RPMI7951 (cell line): Measurements from ENCODE around the gene ZNF783. TPM values are rescaled to one million over a fixed set of nuclear protein-coding genes. Genes with fewer than 3 reads are reported as not detected.
"Not testable (repeated sequence)": the region's sequence is repeated elsewhere in the genome, so short reads cannot be mapped to it uniquely, and the experiment has no call there.

ENCODE experiments used
- DNase-seq: peaks from one replicate; pipeline ENCODE4 v3.0.0-alpha.2; 2012; ENCODE audit warnings: low read depth
- total RNA-seq: library from RNA; depleted of rRNA; stranded (reverse); fragments of >200 nt; shearing (Covaris generic); gene quantifications from 2 replicates; pipeline ENCODE4 v1.2.3, GENCODE V29; 2014; rRNA removed

The ZNF783 gene
- total RNA-seq, 1 experiment from 2014 or later: 2.2 TPM

GRCh38 chr7:149330914-149331567 is 69.0 kb downstream of the ZNF783 start:
- DNase-seq: no peak

DNA sequence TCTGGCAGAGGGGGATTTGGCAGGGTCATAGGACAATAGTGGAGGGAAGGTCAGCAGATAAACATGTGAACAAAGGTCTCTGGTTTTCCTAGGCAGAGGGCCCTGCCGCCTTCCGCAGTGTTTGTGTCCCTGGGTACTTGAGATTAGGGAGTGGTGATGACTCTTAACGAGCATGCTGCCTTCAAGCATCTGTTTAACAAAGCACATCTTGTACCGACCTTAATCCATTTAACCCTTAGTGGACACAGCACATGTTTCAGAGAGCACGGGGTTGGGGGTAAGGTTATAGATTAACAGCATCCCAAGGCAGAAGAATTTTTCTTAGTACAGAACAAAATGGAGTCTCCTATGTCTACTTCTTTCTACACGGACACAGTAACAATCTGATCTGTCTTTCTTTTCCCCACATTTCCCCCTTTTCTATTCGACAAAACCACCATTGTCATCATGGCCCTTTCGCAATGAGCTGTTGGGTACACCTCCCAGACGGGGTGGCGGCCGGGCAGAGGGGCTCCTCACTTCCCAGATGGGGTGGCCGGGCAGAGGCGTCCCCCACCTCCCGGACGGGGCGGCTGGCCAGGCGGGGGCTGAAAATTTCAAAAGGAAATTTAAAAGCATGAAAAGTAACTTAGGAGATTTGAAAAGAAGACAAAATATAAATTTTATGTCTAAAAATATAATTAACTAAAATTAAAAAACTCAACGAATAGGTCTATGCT is 70.8 kb downstream of the ZNF783 start:
- DNase-seq: not testable (repeated sequence)

GRCh38 chr7:149333321-149333717 is 71.3 kb downstream of the ZNF783 start:
- no peak for DNase-seq

DNA sequence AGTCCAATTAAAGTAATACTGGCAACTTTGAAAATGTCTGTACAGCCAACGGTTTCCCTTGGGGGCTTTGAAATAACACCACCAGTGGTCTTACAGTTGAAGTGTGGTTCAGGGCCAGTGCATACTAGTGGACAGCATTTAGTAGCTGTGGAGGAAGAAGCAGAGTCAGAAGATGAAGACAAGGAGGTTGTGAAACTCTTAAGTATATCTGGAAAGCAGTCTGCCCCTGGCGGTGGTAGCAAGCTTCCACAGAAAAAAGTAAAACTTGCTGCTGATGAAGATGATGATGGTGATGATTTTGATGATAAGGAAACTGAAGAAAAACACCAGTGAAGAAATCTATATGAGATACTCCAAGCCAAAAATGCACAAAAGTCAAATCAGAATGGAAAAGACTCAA is 72.2 kb downstream of the ZNF783 start:
- DNase-seq: no peak

Other genes with a start within 250 kb of the ZNF783 start
- gene PDIA4, start 233.7 kb upstream of the ZNF783 start, total RNA-seq: 237 and 286 TPM in 2 replicates
- 2.2 and 2.8 TPM in 2 replicates for gene ZNF786, start 171.5 kb upstream of the ZNF783 start, total RNA-seq
- gene ZNF425, start 135.9 kb upstream of the ZNF783 start, total RNA-seq: 0.48 and 1.3 TPM in 2 replicates
- gene ZNF398, start 114.7 kb upstream of the ZNF783 start, total RNA-seq: 11.1 and 14.2 TPM in 2 replicates
- gene ZNF282, start 66.7 kb upstream of the ZNF783 start, total RNA-seq: 8.3 and 12.1 TPM in 2 replicates
- 2.6 and 2.7 TPM in 2 replicates for gene ZNF212, start 22.5 kb upstream of the ZNF783 start, total RNA-seq
- 4.4 and 5.8 TPM in 2 replicates for gene ZNF777, start 198.9 kb downstream of the ZNF783 start, total RNA-seq
- gene ZNF746, start 235.6 kb downstream of the ZNF783 start, total RNA-seq: 7.0 and 8.7 TPM in 2 replicates